HG02571 (cell line): ENCODE data around the gene RAB9A.
"Not testable (repeated sequence)": the region's sequence is repeated elsewhere in the genome, so short reads cannot be mapped to it uniquely, and the experiment has no call there.

Experiments used
- ATAC-seq: cut with Tn5 transposase; IDR thresholded peaks from one replicate; pipeline ENCODE4 v1.9.1; 2021; ENCODE audit warnings: mild to moderate bottlenecking, moderate library complexity; ENCODE audit not compliant: unreplicated experiment

RAB9A gene

GRCh38 chrX:13669246-13669737, 19.6 kb upstream of the RAB9A start:
- ATAC-seq, result peak; percentile 65

- not testable (repeated sequence) for ATAC-seq
These were observed 19.2 kb upstream of the RAB9A start for GRCh38 chrX:13669755-13670154.

DNA sequence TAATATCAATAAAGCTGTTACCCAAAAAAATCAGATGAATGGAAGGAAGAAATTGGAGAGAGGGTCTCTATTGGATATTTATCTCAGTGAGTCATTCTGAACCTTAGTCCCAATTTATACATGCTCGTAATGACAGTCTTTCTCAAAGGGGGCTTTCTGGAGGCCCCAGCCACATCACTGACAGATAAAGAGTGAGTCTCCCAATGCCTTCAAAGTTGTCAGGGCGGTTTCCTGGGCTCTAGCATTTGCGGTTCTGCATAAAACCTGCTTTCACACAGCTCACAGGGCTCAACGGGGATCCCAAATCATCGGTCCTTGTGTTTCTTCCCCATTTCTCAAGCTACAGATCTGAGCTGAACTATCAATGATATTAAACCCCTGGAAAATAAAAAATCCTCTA, 18.7 kb upstream of the RAB9A start:
- ATAC-seq, result no peak

- no peak for ATAC-seq
These were observed 15.9 kb upstream of the RAB9A start for GRCh38 chrX:13673016-13673415.

DNA sequence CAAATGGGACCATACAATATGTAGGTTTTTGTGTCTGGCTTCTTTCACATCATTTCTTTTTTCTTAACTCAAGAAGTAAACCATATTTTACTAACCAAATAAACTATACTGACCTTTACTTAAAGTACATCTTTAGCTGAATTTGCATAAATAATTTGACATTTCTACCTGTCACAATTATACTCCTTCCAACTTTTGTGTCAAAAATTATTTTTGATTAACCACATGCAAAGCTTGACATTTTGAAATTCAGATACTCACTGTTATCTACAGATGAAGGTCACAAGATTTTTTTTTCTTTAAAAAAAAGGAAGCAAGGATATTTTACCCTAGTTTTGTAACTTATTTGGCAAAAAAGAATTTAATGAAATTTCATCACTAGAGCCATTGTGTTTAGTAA, 12.0 kb upstream of the RAB9A start:
- no peak for ATAC-seq

- not testable (repeated sequence) for ATAC-seq
These were observed 9.2 kb upstream of the RAB9A start for GRCh38 chrX:13679700-13680099.

GRCh38 chrX:13681595-13681994, 7.3 kb upstream of the RAB9A start:
- ATAC-seq, result no peak

DNA sequence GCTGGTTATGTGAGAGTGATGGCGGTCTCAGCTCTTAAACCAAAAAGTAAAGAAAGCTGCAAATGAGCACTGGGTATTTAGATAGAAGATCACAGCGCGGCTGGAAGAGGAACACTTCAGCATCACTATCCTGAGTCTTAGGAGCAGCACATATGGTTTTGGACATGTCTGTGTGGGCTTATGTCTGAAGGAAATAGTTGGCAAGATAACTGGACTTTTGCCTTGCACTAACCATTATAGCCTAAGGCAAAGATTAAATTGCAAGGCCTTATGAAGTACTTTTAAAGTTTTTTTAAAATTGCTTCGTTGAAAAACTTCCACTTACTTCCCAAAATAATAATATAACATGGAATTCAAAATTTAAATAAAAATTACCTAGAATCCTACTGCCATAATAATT, 4.6 kb upstream of the RAB9A start:
- ATAC-seq, result no peak

DNA sequence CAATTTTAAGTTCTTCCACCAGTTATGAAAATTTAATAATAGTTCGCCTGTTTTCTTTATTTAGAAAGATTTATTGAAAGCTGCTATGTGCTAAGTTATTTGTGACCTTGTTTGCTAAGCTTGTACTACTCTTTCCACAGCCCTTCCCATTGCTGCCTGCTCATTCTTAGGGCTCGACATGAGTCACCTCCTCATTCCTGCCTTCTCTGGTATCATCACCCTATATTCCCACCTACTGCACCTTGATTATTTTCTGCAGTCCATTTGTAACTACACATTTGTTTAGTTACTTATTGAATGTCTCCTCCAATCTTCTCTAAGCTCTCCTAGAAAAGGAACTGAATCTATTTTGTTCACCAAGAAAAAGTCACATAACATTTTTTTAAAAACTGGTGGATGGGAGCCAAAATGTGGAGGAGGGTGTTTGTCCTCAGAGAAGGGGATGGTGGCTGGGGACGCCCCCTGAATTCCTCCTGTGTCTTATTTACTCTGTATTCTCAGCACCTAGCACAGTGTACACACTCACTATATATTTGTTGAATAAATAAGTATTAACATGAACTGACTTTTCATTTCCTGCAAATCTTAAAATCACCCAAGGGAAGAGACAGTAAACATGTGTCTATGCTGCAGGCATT, 3.7 kb upstream of the RAB9A start:
- no peak for ATAC-seq

GRCh38 chrX:13687203-13687602, 1.7 kb upstream of the RAB9A start:
- ATAC-seq, result no peak

DNA sequence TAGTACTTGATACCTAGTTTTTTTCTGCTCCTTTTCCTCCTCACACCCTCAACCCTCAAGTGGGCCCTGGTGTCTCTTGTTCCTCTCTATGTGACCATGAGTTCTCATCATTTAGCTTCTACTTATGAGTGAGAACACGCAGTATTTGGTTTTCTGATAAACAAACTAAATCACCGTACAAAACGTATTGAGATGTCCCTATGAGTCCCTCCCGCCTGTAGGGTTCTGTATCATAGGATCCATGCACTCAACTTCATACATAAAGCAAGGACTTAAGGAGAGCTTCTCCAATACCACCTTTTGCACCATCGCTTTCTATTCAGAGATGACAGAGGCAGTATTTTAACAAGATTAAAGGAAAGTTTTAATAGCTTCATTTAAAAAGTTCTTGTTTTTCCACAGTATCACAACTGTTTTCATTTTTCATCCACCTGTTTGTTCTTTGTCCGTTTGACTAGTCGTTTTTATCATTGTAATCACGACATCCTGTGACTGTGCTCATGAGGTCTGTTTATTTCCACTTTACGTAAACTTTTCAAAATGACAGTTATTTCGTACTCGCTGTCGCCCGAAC, 457 bp upstream of the RAB9A start:
- ATAC-seq, result no peak

DNA sequence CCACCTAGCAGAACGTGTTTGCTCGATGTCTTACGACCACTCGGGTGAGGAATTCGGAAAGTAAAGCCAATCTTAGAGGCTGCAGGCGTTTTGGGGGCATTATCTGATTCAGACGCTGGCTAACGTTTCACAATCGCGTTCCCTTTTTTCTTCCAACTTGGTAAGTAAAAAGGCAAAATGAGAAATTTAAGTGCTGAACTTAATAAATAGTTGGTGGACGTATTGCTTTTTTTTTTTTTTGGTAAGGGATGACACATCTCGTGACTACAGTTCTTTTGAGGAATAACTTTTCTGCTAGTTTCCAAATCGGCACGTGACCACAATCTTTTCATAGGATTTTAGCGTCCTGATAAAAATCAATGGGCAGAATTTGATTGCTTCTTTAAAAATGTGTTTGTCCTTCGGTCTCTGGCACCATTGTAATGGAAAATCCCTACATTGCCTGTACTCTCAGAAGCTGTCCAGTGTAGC, 848 bp downstream of the RAB9A start:
- ATAC-seq, result no peak

- ATAC-seq, result no peak
These were observed 1.9 kb downstream of the RAB9A start for GRCh38 chrX:13690836-13691235.

- ATAC-seq, result no peak
These were observed 3.0 kb downstream of the RAB9A start for GRCh38 chrX:13691841-13692371.

DNA sequence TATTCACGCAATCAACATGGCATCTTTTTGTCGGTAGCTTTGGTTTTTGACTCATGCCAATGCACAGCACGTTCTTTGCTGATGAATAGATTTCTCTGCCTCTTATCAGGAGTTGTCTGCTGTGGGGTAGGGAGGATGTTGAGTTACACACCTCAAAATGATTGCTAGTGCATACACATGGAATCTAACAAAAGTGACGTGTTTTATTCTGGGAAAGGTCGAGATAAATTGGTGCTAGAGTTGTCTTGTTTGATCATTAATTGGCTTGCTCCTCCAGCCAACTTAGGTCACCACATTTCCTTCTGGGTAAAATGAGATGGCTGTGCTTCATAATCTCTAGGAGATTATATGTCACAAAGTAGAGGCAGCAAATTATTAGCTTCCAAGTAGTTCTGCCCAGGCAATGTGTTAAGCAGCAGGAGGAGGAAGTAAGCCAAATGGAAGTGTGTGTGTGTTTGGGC, 3.9 kb downstream of the RAB9A start:
- no peak for ATAC-seq

DNA sequence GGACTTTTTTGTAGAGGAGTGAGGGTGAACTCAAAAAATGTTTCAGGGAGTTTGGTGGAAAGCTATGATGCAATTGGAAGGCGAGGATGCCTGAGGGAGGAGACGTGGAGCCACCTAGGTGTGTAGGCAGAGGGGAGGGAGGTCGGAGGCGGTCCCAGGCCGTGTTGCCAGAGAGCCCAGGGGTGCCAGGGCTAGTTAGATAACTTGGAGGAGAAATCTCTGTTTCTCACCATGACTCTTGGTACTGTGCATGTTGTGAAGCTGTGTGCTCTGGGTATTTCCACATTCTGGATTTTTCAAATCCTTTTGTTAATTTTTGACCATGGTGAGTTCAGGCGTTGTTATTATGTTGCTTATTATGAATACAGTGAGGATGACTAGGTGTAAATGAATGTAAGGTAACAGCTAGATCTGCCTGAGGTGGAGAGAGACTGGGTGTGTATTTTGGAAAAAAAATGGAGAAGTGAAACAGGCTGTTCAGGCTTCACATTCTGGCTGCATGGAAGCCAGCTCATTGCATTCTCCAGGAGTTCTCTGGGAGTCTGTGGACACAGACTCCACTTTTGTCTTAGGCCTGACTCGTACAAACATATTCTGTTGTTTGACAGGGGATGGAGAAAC, 4.5 kb downstream of the RAB9A start:
- no peak for ATAC-seq

- ATAC-seq, result no peak
These were observed 5.4 kb downstream of the RAB9A start for GRCh38 chrX:13694359-13694758.

GRCh38 chrX:13694983-13695382, 6.1 kb downstream of the RAB9A start:
- no peak for ATAC-seq

GRCh38 chrX:13695601-13696115, 6.7 kb downstream of the RAB9A start:
- ATAC-seq, result no peak

DNA sequence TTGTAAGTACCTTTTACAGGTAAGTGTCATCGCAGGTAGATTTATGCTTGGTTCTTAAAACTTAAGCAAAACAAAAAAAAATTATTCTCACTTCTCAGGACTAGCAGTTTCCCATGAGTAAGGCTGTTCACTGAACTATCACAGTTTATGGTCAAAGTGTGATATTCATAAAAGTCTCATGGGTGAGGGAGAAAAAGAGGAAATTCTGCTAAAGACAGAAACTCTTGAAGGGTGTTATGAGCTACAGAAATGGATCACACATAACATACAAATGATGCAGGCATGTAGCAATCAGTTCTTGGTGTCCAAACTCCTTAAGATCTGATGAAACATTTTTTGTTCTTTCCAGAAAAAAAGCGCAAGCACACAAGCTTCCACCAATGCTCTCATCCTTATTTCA, 8.5 kb downstream of the RAB9A start:
- no peak for ATAC-seq

GRCh38 chrX:13697976-13698375, 9.0 kb downstream of the RAB9A start:
- ATAC-seq, result no peak

DNA sequence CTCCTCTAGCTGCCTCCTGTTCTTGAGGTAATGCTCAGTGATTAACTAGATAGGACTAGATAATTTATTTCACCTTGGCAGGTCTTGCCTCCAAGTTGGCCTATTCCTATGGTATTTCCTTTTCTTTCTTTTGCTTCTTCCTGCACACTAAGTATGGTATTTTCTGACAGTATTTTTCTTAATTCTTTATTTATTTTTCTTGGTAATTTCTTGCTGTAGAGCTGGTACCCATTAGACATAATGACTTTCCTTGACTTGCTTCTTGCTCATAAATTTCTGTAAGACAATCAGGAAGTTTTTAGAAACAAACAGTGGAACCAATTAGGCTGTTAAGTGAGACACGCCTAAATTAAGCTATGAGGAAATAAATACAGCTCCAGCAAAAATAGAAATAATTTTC, 9.5 kb downstream of the RAB9A start:
- ATAC-seq, result no peak
